ENCODE data around the gene APOL2. TPM values are rescaled to one million over a fixed set of nuclear protein-coding genes. Genes with fewer than 3 reads are reported as not detected.

The APOL2 gene, protein sequence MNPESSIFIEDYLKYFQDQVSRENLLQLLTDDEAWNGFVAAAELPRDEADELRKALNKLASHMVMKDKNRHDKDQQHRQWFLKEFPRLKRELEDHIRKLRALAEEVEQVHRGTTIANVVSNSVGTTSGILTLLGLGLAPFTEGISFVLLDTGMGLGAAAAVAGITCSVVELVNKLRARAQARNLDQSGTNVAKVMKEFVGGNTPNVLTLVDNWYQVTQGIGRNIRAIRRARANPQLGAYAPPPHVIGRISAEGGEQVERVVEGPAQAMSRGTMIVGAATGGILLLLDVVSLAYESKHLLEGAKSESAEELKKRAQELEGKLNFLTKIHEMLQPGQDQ
- 7.1 and 13.4 TPM in 2 replicates for total RNA-seq

DNA sequence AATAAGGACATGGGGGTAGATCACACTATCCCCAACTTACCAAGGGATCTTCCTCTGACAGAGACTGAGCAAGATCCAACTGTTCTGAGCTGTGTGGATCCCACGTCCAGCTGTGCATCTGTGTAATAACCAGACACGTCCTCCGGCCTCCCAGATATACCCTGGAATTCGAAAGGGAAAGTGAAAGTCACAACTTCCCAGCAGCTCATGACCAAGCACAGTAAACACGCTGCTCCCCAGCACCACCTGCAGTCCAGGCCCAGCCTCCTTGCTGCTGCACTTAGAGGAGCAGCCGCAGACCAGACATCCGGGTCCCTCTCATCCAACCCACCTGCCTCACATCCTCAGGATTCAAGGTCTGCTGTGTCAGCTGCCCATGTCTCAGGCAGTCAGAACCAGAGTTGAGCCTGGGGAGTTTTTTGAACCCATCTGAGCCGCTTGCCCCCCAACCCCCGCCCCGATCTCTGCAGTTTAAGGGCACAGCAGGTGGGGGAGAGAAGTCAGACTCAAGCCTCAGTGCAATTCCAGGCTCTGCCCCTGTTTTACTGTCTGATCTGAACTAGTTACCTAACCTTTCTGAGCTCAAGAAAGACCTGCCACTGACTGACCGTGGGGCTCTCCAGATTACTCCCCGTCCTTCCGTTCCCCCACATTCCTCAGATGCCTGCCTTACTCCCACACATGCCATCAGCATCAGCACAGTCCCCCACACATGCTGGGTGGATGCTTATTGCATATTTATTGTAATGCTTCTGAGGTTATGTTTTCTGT lies at the start of gene APOL2:
APOL2 (minus strand) TSS at position 127 of the 771 bp plus-strand sequence. CDS start 6,365 bp downstream, outside the sequence.
- Histone ChIP-seq H3K4me3 (ENCODE audit: low read depth, low read length) (peak within 1 kb of the TSS; percentile 60), H3K36me3 (ENCODE audit: control insufficient read depth, insufficient read depth, low read length) (peaks cover 2% of the 10 kb centered on the region), H3K27me3 (ENCODE audit: control insufficient read depth, insufficient read depth, low read length) (no peaks in the 10 kb centered on the region)
- FAIRE-seq (peak; percentile 97), DNase-seq (ENCODE audit: low read depth) (peak; percentile 87)
- TF ChIP-seq CTCF (IDR thresholded peaks at IDR 0.05; ENCODE audit: insufficient read depth, low read length, severe bottlenecking): peak; percentile 82

GRCh38 chr22:36288571-36289405 lies 49.5 kb upstream of the APOL2 start:
- no peak for FAIRE-seq
- no peak for DNase-seq (ENCODE audit: low read depth)
- no peak for TF ChIP-seq CTCF (IDR thresholded peaks at IDR 0.05; ENCODE audit: insufficient read depth, low read length, severe bottlenecking)
- no peak overlapping the region for H3K4me3 ChIP-seq (ENCODE audit: low read depth, low read length)
- H3K36me3 ChIP-seq (ENCODE audit: control insufficient read depth, insufficient read depth, low read length): peaks cover 68% of the 10 kb centered on the region
- no peaks in the 10 kb centered on the region for H3K27me3 ChIP-seq (ENCODE audit: control insufficient read depth, insufficient read depth, low read length)

- peak; percentile 38 for DNase-seq (ENCODE audit: low read depth)
- peak; percentile 80 for FAIRE-seq
- no peak for TF ChIP-seq CTCF (IDR thresholded peaks at IDR 0.05; ENCODE audit: insufficient read depth, low read length, severe bottlenecking)
- H3K27me3 ChIP-seq (ENCODE audit: control insufficient read depth, insufficient read depth, low read length): no peaks in the 10 kb centered on the region
- H3K4me3 ChIP-seq (ENCODE audit: low read depth, low read length): no peak overlapping the region
- H3K36me3 ChIP-seq (ENCODE audit: control insufficient read depth, insufficient read depth, low read length): peaks cover 63% of the 10 kb centered on the region
Measured at GRCh38 chr22:36287881-36288515, 48.7 kb upstream of the APOL2 start.

GRCh38 chr22:36286096-36286957 lies 47.0 kb upstream of the APOL2 start:
- H3K27me3 ChIP-seq (ENCODE audit: control insufficient read depth, insufficient read depth, low read length): no peaks in the 10 kb centered on the region
- DNase-seq (ENCODE audit: low read depth) (peak; percentile 44), FAIRE-seq (no peak)
- peak; percentile 96 for TF ChIP-seq CTCF (IDR thresholded peaks at IDR 0.05; ENCODE audit: insufficient read depth, low read length, severe bottlenecking)
- no peak overlapping the region for H3K4me3 ChIP-seq (ENCODE audit: low read depth, low read length)
- H3K36me3 ChIP-seq (ENCODE audit: control insufficient read depth, insufficient read depth, low read length): peaks cover 59% of the 10 kb centered on the region

DNA sequence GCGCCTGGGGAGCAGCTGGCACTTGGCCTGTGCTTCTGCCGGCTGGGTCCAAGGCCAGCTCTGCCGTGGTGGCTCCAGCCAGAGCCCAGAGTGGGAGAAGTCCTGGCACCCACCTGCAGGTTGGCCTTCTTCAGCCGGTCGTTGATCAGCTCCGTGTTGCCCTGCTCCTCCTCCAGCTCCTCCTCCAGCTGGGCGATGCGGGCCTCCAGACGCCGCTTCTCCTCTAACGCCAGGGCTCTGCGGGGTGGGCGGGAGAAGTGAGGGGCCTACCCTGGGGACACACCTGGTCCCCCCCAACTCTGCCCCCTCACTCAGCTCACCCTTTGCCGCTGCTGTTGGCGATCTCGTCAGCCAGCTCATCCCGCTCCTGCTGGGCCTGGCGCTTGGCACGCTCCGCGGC lies 46.2 kb upstream of the APOL2 start:
- no peaks in the 10 kb centered on the region for H3K27me3 ChIP-seq (ENCODE audit: control insufficient read depth, insufficient read depth, low read length)
- no peak for DNase-seq (ENCODE audit: low read depth)
- H3K36me3 ChIP-seq (ENCODE audit: control insufficient read depth, insufficient read depth, low read length): peaks cover 59% of the 10 kb centered on the region
- no peak for TF ChIP-seq CTCF (IDR thresholded peaks at IDR 0.05; ENCODE audit: insufficient read depth, low read length, severe bottlenecking)
- FAIRE-seq: no peak
- H3K4me3 ChIP-seq (ENCODE audit: low read depth, low read length): no peak overlapping the region

All from bronchial epithelial cell (primary cell).